HG03159 (cell line): Measurements from ENCODE around the gene KAZN.

Experiments used
- ATAC-seq: cut with Tn5 transposase; IDR thresholded peaks from one replicate; pipeline ENCODE4 v1.9.1; 2021; ENCODE audit warnings: mild to moderate bottlenecking, moderate library complexity; ENCODE audit not compliant: unreplicated experiment

The KAZN gene

GRCh38 chr1:14897997-14898645 lies 299.6 kb downstream of the KAZN start:
- ATAC-seq, result no peak

- no peak for ATAC-seq
These were observed 301.2 kb downstream of the KAZN start for GRCh38 chr1:14899686-14900085.

GRCh38 chr1:14901371-14901954 lies 303.0 kb downstream of the KAZN start:
- ATAC-seq, result no peak

- ATAC-seq, result no peak
These were observed 305.4 kb downstream of the KAZN start for GRCh38 chr1:14903922-14904321.

GRCh38 chr1:14906665-14907064 lies 308.2 kb downstream of the KAZN start:
- no peak for ATAC-seq

- no peak for ATAC-seq
These were observed 308.9 kb downstream of the KAZN start for GRCh38 chr1:14907416-14907815.

- ATAC-seq, result no peak
These were observed 310.8 kb downstream of the KAZN start for GRCh38 chr1:14909273-14909672.

- ATAC-seq, result no peak
These were observed 311.5 kb downstream of the KAZN start for GRCh38 chr1:14909920-14910460.

- ATAC-seq, result no peak
These were observed 312.7 kb downstream of the KAZN start for GRCh38 chr1:14910984-14911721.

GRCh38 chr1:14912839-14913481 lies 314.5 kb downstream of the KAZN start:
- ATAC-seq, result no peak

- ATAC-seq, result no peak
These were observed 315.1 kb downstream of the KAZN start for GRCh38 chr1:14913482-14914177.

GRCh38 chr1:14914351-14914988 lies 316.0 kb downstream of the KAZN start:
- no peak for ATAC-seq

- no peak for ATAC-seq
These were observed 317.0 kb downstream of the KAZN start for GRCh38 chr1:14915356-14916054.

GRCh38 chr1:14919289-14919688 lies 320.8 kb downstream of the KAZN start:
- ATAC-seq, result no peak

GRCh38 chr1:14919751-14920150 lies 321.3 kb downstream of the KAZN start:
- no peak for ATAC-seq

- no peak for ATAC-seq
These were observed 322.6 kb downstream of the KAZN start for GRCh38 chr1:14921057-14921456.

- ATAC-seq, result no peak
These were observed 324.6 kb downstream of the KAZN start for GRCh38 chr1:14922942-14923726.

- ATAC-seq, result no peak
These were observed 325.4 kb downstream of the KAZN start for GRCh38 chr1:14923727-14924452.
